Retinal pigment epithelial cell (primary cell): ENCODE measurements around the gene NOVA2.

Experiments used
- DNase-seq: peaks from one replicate; pipeline ENCODE4 v3.0.0-alpha.2; 2010; ENCODE audit warnings: low read depth
- H3K4me3 ChIP-seq: 2 replicates; pipeline ENCODE4 v1.5.1; 2011; ENCODE audit warnings: mild to moderate bottlenecking, low read length, control low read depth, moderate library complexity
- TF ChIP-seq, protein P1 (sequence below): conservative IDR thresholded peaks from 2 replicates; pipeline ENCODE4 v1.5.1; 2011; ENCODE audit warnings: low read depth, low read length, control low read depth, inconsistent platforms

The NOVA2 gene

GRCh38 chr19:45972081-45972946 lies 1.4 kb downstream of the NOVA2 start:
- H3K4me3 ChIP-seq = no peak overlapping the region
- TF ChIP-seq, protein P1, sequence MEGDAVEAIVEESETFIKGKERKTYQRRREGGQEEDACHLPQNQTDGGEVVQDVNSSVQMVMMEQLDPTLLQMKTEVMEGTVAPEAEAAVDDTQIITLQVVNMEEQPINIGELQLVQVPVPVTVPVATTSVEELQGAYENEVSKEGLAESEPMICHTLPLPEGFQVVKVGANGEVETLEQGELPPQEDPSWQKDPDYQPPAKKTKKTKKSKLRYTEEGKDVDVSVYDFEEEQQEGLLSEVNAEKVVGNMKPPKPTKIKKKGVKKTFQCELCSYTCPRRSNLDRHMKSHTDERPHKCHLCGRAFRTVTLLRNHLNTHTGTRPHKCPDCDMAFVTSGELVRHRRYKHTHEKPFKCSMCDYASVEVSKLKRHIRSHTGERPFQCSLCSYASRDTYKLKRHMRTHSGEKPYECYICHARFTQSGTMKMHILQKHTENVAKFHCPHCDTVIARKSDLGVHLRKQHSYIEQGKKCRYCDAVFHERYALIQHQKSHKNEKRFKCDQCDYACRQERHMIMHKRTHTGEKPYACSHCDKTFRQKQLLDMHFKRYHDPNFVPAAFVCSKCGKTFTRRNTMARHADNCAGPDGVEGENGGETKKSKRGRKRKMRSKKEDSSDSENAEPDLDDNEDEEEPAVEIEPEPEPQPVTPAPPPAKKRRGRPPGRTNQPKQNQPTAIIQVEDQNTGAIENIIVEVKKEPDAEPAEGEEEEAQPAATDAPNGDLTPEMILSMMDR = no peak
- DNase-seq = no peak

DNA sequence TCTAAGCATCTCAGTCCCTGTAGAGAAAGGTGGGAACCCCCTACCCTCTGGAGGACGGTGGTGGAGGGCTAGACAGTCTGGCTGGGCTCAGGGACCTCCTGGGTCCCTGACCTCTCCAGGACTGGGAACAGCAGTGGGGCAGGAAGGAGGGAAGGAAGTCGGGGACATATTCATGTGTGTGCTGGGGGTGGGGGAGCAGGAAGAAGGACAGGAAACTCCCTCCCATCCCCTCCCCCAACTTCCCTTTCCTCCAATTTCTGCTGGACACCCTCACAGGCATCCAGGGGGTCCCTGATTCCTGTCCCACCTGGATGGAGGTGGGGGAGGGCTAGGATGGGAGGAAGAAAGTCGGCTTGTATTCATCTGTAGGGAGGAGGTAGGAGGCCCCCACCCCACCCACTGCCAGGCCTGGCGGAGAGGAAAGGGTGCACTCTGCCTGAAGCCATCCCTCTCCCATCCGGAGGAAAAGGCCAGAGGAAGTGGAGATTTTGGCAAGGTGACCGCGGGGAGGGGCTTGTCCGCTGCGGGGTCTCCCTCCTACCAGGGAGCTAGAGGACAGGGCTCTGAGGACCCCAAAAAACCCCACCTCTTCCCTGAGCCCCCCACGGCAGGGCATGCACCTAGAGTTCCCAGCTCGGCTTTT lies 2.3 kb downstream of the NOVA2 start:
- DNase-seq = no peak
- no peak overlapping the region for H3K4me3 ChIP-seq
- TF ChIP-seq, protein P1 = no peak

- DNase-seq = no peak
- TF ChIP-seq, protein P1 = no peak
- H3K4me3 ChIP-seq = no peak overlapping the region
Measured at GRCh38 chr19:45969676-45970075, 4.0 kb downstream of the NOVA2 start.

DNA sequence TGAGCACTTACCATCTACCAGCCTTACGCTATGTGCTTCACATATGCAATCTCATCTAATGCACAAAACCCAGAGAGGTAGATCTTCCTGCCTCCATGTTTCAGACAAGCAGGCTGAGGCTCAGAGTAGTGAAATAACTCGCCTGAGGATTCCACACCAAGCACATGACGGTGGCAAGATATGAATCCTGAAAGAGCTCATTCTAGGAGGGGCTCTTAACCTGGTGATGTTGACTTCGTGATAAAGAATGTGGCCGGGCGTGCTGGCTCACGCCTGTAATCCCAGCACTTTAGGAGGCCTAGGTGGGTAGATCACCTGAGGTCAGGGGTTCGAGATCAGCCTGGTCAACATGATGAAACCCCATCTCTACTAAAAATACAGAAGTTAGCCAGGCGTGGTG lies 5.0 kb downstream of the NOVA2 start:
- H3K4me3 ChIP-seq = no peak overlapping the region
- TF ChIP-seq, protein P1 = no peak

GRCh38 chr19:45967246-45967645 lies 6.4 kb downstream of the NOVA2 start:
- no peak for DNase-seq
- no peak overlapping the region for H3K4me3 ChIP-seq
- TF ChIP-seq, protein P1 = no peak

More for the DNA sequence above, 5.0 kb downstream of the NOVA2 start:
- no peak for DNase-seq

DNA sequence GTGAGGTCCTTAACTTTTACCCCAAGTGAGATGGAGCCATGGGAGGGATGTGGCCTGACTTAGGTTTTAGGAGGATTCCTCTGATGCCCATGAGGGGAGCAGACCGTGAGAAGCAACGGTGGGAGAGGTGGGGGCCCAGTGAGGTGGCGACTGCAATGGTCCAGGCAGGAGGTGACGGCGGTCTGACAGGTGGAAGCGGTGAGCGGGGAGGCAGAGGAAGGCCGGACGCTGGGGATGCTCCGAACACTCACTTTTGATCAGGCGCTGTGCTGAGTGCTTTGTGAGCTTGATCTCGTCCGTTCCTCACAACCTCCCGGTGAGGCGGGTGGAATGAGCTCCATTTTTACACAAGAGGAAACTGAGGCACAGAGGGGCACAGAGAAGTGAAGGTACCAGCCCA lies 11.6 kb downstream of the NOVA2 start:
- TF ChIP-seq, protein P1 = no peak
- H3K4me3 ChIP-seq = no peak overlapping the region
- DNase-seq = no peak
